GM20000 (cell line): ENCODE results near the gene MAP3K13.

Experiments used
- DNase-seq: peaks from one replicate; pipeline ENCODE4 v3.0.0; 2012; ENCODE audit warnings: low spot score
- TF ChIP-seq, protein P1 (sequence below): IDR thresholded peaks from 2 replicates; pipeline ENCODE4 v1.5.1; 2012; ENCODE audit warnings: mild to moderate bottlenecking, control low read depth; ENCODE audit errors: extremely low read depth, missing control alignments

The MAP3K13 gene

DNA sequence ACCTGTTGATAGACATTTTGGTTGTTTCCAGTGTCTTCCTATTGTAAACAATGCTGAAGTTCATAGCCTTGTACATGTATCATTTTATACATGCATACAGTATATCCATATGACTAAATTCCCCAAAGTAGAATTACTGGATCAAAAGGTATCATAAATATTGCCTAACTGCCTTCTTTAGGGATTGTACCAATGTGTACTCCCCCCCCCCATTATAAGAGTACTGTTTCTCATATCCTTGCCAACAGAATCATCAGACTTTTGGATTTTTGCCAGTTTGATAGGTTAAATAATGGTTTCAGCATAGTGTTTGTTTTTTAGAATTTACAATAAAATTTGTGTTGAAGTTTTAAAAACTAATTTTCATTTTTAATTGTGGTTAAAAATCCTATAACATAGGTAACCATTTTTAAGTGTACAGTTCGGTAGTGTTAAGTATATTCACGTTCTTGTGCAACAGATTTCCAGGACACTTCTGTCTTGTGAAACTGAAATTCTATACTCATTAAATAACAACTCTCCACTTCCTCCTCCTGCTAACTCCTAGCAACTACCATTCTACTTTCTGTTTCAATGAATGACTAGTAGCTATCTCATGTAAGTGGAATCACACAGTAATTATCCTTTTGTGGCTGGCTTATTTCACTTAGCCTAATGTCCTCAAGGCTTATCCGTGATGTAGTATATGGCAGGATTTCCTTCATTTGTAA lies 30.8 kb upstream of the MAP3K13 start:
- TF ChIP-seq, protein P1, sequence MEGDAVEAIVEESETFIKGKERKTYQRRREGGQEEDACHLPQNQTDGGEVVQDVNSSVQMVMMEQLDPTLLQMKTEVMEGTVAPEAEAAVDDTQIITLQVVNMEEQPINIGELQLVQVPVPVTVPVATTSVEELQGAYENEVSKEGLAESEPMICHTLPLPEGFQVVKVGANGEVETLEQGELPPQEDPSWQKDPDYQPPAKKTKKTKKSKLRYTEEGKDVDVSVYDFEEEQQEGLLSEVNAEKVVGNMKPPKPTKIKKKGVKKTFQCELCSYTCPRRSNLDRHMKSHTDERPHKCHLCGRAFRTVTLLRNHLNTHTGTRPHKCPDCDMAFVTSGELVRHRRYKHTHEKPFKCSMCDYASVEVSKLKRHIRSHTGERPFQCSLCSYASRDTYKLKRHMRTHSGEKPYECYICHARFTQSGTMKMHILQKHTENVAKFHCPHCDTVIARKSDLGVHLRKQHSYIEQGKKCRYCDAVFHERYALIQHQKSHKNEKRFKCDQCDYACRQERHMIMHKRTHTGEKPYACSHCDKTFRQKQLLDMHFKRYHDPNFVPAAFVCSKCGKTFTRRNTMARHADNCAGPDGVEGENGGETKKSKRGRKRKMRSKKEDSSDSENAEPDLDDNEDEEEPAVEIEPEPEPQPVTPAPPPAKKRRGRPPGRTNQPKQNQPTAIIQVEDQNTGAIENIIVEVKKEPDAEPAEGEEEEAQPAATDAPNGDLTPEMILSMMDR, result no peak
- DNase-seq, result peak; percentile 41

DNA sequence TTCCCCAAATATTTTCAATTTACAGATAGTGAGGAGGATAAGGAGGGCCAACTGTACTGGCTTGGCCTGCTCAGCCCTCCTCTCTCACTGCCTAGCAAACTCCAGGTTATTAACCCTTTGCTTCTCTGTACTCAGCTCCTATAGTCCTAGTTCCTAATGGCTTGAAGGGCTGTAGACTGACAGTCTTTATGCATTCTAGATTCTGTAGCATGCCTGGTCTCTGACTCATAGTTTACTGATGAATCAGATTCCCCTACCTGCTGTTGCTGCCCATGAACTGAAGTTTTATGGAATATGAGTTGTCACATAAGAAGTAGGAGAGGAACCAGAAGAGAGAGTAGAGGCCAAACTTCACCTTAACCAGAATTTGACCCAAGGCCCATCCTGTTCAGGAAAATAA lies 27.1 kb upstream of the MAP3K13 start:
- DNase-seq, result no peak
- TF ChIP-seq, protein P1, result no peak

DNA sequence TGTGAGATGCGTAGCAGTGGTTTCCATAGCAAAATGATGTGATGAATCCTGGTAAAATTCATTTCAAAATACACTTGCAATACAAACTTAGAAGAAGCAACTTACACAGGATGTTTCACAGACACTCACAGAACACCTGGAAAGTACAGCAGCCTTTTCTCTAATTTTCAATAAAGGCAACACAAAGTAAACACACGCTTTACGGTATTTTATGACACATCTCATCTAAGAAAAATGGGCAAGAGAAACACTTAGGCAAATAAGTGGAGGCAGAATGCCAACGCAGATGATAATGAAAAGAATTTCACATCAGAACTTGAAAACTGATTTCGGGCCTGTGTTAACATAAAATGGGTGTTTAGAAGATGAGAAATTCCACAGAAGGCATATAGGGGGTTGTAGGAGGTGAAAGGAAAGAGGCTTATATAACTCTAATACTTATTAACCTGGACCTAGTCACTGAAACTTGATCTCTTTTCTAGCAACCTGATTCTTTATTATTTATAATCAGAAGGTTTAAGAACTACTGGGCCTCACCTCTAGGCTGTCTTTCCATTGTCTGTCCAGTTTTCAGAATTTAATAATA lies 25.6 kb upstream of the MAP3K13 start:
- TF ChIP-seq, protein P1, result no peak
- no peak for DNase-seq

DNA sequence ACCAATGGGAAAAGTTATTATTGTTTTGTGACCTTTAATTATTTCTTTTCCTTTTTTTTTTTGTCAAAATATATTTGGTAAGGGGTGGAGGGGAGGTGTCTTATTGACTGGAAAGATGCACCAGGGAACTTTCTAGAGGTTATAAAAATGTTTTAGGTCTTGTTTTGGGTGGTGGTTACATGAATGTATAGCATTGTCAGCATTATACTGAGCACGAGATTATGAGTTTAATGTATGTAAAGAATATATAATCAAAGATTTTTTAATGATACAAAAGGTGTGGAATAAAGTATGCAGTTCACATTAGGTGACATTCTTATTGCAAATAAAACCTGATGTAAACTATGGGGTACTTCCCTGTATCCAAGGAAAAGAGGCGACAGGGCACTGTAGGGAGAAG lies 23.0 kb upstream of the MAP3K13 start:
- DNase-seq, result no peak
- TF ChIP-seq, protein P1, result no peak

DNA sequence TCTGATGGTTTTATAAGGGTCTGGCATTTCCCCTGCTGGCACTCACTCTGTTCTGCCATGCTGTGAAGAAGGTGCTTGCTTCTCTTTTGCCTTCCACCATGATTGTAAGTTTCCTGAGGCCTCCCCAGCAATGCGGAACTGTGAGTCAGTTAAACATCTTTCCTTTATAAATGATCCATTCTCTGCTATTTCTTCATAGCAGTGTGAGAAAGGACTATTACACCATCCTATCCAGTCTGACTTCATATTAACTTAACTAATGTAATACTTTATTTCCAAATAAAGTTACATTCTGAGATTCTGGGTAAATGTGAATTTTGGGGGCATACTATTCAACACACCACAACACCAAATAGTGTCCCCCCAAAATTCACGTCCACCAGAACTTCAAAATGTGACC lies 22.2 kb upstream of the MAP3K13 start:
- TF ChIP-seq, protein P1, result no peak
- no peak for DNase-seq

DNA sequence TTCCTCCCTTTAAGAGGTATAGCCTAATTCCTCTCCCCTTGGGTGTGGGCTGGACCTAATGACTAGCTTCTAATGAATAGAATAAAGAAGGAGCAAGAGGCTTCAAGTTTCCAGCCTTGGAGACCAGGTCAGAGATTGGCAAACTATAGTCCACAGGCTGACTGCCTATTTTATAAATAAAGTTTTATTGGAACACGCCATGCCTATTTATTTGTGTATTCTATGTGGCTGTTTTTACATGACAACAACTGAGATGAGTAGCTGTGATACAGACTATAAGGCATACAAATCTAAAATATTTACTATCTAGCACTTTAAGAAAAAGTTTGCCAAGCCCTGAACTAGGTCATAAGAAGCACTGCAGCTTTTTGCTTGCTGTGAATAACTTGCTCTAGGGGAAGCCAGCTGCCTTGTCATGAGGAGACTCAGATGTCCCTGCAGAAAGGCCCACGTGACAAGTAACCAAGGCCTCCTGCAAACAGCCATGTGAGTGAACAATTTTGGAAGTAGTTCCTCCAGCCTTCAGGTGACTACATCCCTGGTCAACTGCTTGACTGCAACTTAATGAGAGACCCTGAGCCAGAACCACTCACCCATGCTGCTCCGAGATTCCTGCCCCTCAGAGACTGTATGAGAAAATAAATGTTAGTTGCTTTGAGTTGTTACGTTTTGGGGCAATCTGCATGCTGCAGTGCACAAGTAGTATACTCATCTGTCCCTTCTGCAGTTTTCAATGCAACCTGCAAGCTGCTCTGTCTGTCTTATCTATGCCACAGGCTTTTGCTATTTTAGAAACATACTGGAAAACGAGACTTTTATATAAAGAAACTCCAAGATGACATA lies 21.1 kb upstream of the MAP3K13 start:
- DNase-seq, result no peak
- TF ChIP-seq, protein P1, result no peak
